ENCODE measurements around the gene TMEM120B. TPM values are rescaled to one million over a fixed set of nuclear protein-coding genes. Genes with fewer than 3 reads are reported as not detected.
A peak's percentile ranks its signal among the peaks of the same experiment; 100 is the strongest.

The TMEM120B gene
- total and polyA plus RNA-seq, 2 of the 13 experiments (the other 11 are each of a cell fraction or from before 2014, with no cell fraction given): 7.1 to 12.9 TPM

DNA sequence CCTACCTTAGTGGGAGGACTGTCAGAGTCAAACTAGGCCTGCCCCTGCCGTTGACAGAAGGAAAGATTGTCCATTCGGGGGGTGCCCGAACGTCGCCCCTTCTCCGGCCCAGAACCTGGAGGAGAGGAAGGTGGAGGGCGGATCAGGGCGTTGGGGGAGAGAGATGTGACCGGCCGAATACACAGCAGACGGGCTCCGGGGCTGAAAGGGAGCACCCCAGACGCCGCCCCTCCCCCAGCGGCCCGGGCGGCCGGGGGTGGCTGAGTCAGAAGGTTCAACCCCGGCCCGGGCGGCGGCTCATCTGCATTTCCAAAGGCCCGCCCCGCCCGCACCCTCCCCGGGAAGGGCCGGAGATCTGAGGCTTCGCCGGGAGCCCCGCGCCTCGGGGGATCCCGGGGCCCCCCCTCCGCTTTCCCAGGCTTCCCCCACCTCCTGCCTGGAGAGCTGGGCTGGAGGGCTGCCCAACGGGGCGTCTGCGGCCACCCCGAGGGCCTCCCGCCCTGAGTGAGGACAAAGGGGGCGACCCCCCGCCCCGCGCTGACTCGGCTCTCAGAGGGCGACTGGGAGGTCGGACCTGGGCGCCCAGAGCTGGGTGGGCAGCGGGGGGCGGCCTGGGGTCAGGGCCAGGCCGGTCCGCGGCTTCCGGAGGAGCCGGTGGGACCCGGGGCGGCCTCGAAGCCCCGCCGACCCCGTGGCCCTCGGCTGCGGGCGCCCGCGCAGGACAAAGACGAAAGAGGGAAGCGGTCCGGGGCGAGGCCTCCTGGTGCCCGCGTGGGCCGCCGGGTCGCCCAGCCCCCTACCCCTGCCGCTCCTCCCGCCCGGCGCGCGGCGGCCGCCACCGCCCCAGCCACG, 87.5 kb downstream of the TMEM120B start (continued):
- TF ChIP-seq MBNL3 (CRISPR knock-in tag; conservative IDR thresholded peaks at IDR 0.05): no peak
- TF ChIP-seq, protein P1, sequence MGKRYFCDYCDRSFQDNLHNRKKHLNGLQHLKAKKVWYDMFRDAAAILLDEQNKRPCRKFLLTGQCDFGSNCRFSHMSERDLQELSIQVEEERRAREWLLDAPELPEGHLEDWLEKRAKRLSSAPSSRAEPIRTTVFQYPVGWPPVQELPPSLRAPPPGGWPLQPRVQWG (CRISPR knock-in tag; IDR thresholded peaks at IDR 0.05; ENCODE audit: borderline replicate concordance, low read depth): no peak
- TF ChIP-seq, protein P2, sequence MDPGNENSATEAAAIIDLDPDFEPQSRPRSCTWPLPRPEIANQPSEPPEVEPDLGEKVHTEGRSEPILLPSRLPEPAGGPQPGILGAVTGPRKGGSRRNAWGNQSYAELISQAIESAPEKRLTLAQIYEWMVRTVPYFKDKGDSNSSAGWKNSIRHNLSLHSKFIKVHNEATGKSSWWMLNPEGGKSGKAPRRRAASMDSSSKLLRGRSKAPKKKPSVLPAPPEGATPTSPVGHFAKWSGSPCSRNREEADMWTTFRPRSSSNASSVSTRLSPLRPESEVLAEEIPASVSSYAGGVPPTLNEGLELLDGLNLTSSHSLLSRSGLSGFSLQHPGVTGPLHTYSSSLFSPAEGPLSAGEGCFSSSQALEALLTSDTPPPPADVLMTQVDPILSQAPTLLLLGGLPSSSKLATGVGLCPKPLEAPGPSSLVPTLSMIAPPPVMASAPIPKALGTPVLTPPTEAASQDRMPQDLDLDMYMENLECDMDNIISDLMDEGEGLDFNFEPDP (CRISPR knock-in tag; conservative IDR thresholded peaks at IDR 0.05): no peak
- TF ChIP-seq JDP2 (CRISPR knock-in tag; IDR thresholded peaks at IDR 0.05; ENCODE audit: borderline replicate concordance): no peak
- no peak for TF ChIP-seq SNRNP70 (IDR thresholded peaks at IDR 0.05; ENCODE audit: low read depth, low read length)
- TF ChIP-seq, protein P3, sequence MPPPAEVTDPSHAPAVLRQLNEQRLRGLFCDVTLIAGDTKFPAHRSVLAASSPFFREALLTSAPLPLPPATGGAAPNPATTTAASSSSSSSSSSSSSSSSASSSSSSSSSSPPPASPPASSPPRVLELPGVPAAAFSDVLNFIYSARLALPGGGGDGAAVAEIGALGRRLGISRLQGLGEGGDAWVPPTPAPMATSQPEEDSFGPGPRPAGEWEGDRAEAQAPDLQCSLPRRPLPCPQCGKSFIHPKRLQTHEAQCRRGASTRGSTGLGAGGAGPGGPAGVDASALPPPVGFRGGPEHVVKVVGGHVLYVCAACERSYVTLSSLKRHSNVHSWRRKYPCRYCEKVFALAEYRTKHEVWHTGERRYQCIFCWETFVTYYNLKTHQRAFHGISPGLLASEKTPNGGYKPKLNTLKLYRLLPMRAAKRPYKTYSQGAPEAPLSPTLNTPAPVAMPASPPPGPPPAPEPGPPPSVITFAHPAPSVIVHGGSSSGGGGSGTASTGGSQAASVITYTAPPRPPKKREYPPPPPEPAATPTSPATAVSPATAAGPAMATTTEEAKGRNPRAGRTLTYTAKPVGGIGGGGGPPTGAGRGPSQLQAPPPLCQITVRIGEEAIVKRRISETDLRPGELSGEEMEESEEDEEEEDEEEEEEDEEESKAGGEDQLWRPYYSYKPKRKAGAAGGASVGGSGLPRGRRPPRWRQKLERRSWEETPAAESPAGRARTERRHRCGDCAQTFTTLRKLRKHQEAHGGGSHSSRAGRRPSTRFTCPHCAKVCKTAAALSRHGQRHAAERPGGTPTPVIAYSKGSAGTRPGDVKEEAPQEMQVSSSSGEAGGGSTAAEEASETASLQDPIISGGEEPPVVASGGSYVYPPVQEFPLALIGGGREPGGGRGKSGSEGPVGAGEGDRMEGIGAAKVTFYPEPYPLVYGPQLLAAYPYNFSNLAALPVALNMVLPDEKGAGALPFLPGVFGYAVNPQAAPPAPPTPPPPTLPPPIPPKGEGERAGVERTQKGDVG (CRISPR knock-in tag; IDR thresholded peaks at IDR 0.05; ENCODE audit: borderline replicate concordance): no peak
- TF ChIP-seq, protein P4, sequence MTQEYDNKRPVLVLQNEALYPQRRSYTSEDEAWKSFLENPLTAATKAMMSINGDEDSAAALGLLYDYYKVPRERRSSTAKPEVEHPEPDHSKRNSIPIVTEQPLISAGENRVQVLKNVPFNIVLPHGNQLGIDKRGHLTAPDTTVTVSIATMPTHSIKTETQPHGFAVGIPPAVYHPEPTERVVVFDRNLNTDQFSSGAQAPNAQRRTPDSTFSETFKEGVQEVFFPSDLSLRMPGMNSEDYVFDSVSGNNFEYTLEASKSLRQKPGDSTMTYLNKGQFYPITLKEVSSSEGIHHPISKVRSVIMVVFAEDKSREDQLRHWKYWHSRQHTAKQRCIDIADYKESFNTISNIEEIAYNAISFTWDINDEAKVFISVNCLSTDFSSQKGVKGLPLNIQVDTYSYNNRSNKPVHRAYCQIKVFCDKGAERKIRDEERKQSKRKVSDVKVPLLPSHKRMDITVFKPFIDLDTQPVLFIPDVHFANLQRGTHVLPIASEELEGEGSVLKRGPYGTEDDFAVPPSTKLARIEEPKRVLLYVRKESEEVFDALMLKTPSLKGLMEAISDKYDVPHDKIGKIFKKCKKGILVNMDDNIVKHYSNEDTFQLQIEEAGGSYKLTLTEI (CRISPR knock-in tag; conservative IDR thresholded peaks at IDR 0.05): no peak
- no peak for TF ChIP-seq HDAC2 (CRISPR knock-in tag; IDR thresholded peaks at IDR 0.05)
- TF ChIP-seq MIER3 (CRISPR knock-in tag; IDR thresholded peaks at IDR 0.05; ENCODE audit: borderline replicate concordance): no peak
- TF ChIP-seq, protein P5, sequence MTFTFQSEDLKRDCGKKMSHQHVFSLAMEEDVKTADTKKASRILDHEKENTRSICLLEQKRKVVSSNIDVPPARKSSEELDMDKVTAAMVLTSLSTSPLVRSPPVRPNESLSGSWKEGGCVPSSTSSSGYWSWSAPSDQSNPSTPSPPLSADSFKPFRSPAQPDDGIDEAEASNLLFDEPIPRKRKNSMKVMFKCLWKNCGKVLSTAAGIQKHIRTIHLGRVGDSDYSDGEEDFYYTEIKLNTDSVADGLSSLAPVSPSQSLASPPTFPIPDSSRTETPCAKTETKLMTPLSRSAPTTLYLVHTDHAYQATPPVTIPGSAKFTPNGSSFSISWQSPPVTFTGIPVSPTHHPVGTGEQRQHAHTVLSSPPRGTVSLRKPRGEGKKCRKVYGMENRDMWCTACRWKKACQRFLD (CRISPR knock-in tag; IDR thresholded peaks at IDR 0.05; ENCODE audit: borderline replicate concordance): no peak
- no peak for TF ChIP-seq ZNF468 (CRISPR knock-in tag; IDR thresholded peaks at IDR 0.05)
- TF ChIP-seq AGO2 (optimal IDR thresholded peaks at IDR 0.05; ENCODE audit: low read depth, low read length): peak; percentile 85
- TF ChIP-seq HHEX (CRISPR knock-in tag; IDR thresholded peaks at IDR 0.05): no peak
- TF ChIP-seq ZNF674 (CRISPR knock-in tag; IDR thresholded peaks at IDR 0.05; ENCODE audit: low read depth): no peak
- no peak; the same call in none of the 2 replicates for TF ChIP-seq KMT2B (CRISPR knock-in tag; IDR thresholded peaks at IDR 0.05)
- TF ChIP-seq SAFB2 (CRISPR knock-in tag; IDR thresholded peaks at IDR 0.05; ENCODE audit: borderline replicate concordance, low read depth): no peak; the same call in 1 of the 2 replicates
- TF ChIP-seq ATAD3A (CRISPR knock-in tag; IDR thresholded peaks at IDR 0.05): no peak
- no peak; the same call in 1 of the 2 replicates for TF ChIP-seq ZNF777 (CRISPR knock-in tag; IDR thresholded peaks at IDR 0.05)
- no peak; the same call in 1 of the 2 replicates for TF ChIP-seq ZNF766 (CRISPR knock-in tag; IDR thresholded peaks at IDR 0.05; ENCODE audit: borderline replicate concordance)
- TF ChIP-seq CREB1 (IDR thresholded peaks at IDR 0.05): no peak
- no peak for TF ChIP-seq CREB1 (CRISPR knock-in tag; IDR thresholded peaks at IDR 0.05)
